ENCODE results near the gene NYAP1.
A peak's percentile ranks its signal among the peaks of the same experiment; 100 is the strongest.

The NYAP1 gene

DNA sequence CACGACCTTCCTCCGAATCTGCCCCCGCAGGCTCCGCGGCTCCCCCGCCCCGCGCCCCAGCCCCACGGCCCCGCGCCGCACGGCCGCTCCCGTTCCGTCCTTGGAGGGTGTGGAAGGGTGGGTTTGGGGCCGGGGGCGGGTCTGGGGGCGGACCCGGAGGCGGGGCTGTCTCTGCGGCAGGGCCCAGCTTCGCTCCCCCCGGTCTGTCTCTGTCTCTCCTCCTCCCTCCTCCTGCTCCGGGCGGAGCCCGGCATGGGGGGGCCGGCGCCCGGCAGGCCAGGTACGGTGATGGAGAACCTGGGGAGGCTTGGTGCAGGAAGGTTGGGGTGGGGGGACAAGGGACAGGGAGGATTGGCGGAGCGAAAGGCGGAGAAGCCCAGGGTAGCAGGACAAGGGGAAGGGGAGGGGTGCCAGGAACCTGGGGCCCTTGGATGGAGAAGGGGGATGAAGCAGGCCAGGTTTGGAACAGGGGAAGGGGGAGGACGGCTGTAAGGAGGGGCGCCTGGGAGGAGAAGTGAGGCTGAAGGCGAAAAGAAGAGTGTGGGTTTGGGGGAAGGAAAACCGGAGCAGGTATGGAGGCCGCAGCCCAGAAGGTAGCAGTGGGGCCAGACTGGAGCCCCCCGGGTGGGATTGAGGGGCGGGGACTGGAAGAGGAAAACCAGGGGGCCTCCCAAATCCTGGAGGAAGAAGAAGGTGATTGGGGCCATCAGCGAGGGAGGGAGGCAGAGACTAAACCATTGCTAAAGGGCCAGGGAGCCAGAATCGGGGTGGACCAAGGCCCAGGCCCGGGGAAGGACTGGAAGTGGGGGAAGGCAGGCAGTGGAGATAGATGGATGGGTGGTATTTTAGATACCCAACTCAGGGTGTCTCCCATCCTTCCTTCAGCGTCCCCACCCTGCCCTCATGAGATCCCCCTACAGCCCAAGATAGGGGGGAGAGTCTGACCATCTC, at the start of gene NYAP1 (continued):
- TF ChIP-seq PRDM6 (tag by site-specific recombination; IDR thresholded peaks at IDR 0.05) (no peak), ZNF658 (tag by site-specific recombination; IDR thresholded peaks at IDR 0.05) (no peak), SP3 (tag by site-specific recombination; IDR thresholded peaks at IDR 0.05) (peak; percentile 88), MYNN (tag by site-specific recombination; IDR thresholded peaks at IDR 0.05; ENCODE audit: borderline replicate concordance) (no peak), SETDB1 (IDR thresholded peaks at IDR 0.05; ENCODE audit: insufficient read length, low read length) (no peak), ZBTB21 (tag by site-specific recombination; IDR thresholded peaks at IDR 0.05) (no peak), ZFHX2 (tag by site-specific recombination; conservative IDR thresholded peaks at IDR 0.05) (peak; percentile 50), ZNF24 (tag by site-specific recombination; IDR thresholded peaks at IDR 0.05) (no peak), ZNF776 (tag by site-specific recombination; IDR thresholded peaks at IDR 0.05; ENCODE audit: borderline replicate concordance) (no peak), ZNF324 (tag by site-specific recombination; IDR thresholded peaks at IDR 0.05) (no peak), ZNF18 (tag by site-specific recombination; IDR thresholded peaks at IDR 0.05) (no peak), GLIS1 (tag by site-specific recombination; IDR thresholded peaks at IDR 0.05) (no peak), MZF1 (tag by site-specific recombination; IDR thresholded peaks at IDR 0.05; ENCODE audit: borderline replicate concordance) (no peak), ZNF571 (tag by site-specific recombination; IDR thresholded peaks at IDR 0.05) (no peak), ZNF202 (tag by site-specific recombination; IDR thresholded peaks at IDR 0.05; ENCODE audit: borderline replicate concordance) (no peak), ZNF654 (tag by site-specific recombination; IDR thresholded peaks at IDR 0.05; ENCODE audit: low read depth) (no peak), ZNF510 (tag by site-specific recombination; IDR thresholded peaks at IDR 0.05; ENCODE audit: insufficient replicate concordance) (no peak), KLF17 (tag by site-specific recombination; IDR thresholded peaks at IDR 0.05) (no peak; the same call in 1 of the 2 replicates), KLF7 (tag by site-specific recombination; IDR thresholded peaks at IDR 0.05; ENCODE audit: borderline replicate concordance) (no peak), SP2 (tag by site-specific recombination; IDR thresholded peaks at IDR 0.05) (peak; percentile 70), ZSCAN23 (tag by site-specific recombination; IDR thresholded peaks at IDR 0.05) (no peak), WT1 (tag by site-specific recombination; IDR thresholded peaks at IDR 0.05) (no peak), ZNF112 (tag by site-specific recombination; IDR thresholded peaks at IDR 0.05) (no peak), ZNF266 (tag by site-specific recombination; IDR thresholded peaks at IDR 0.05; ENCODE audit: low read depth) (no peak), ZNF621 (tag by site-specific recombination; IDR thresholded peaks at IDR 0.05) (no peak)
- TF ChIP-seq, protein P1, sequence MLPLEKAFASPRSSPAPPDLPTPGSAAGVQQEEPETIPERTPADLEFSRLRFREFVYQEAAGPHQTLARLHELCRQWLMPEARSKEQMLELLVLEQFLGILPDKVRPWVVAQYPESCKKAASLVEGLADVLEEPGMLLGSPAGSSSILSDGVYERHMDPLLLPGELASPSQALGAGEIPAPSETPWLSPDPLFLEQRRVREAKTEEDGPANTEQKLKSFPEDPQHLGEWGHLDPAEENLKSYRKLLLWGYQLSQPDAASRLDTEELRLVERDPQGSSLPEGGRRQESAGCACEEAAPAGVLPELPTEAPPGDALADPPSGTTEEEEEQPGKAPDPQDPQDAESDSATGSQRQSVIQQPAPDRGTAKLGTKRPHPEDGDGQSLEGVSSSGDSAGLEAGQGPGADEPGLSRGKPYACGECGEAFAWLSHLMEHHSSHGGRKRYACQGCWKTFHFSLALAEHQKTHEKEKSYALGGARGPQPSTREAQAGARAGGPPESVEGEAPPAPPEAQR (tag by site-specific recombination; IDR thresholded peaks at IDR 0.05) = no peak
- TF ChIP-seq, protein P2, sequence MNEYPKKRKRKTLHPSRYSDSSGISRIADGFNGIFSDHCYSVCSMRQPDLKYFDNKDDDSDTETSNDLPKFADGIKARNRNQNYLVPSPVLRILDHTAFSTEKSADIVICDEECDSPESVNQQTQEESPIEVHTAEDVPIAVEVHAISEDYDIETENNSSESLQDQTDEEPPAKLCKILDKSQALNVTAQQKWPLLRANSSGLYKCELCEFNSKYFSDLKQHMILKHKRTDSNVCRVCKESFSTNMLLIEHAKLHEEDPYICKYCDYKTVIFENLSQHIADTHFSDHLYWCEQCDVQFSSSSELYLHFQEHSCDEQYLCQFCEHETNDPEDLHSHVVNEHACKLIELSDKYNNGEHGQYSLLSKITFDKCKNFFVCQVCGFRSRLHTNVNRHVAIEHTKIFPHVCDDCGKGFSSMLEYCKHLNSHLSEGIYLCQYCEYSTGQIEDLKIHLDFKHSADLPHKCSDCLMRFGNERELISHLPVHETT (tag by site-specific recombination; IDR thresholded peaks at IDR 0.05) = no peak
- TF ChIP-seq, protein P3, sequence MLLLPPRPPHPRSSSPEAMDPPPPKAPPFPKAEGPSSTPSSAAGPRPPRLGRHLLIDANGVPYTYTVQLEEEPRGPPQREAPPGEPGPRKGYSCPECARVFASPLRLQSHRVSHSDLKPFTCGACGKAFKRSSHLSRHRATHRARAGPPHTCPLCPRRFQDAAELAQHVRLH (tag by site-specific recombination; IDR thresholded peaks at IDR 0.05) = no peak
- TF ChIP-seq, protein P4, sequence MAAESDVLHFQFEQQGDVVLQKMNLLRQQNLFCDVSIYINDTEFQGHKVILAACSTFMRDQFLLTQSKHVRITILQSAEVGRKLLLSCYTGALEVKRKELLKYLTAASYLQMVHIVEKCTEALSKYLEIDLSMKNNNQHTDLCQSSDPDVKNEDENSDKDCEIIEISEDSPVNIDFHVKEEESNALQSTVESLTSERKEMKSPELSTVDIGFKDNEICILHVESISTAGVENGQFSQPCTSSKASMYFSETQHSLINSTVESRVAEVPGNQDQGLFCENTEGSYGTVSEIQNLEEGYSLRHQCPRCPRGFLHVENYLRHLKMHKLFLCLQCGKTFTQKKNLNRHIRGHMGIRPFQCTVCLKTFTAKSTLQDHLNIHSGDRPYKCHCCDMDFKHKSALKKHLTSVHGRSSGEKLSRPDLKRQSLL (tag by site-specific recombination; IDR thresholded peaks at IDR 0.05) = peak; percentile 51; the same call in 1 of the 2 replicates
